GM18873 (cell line): ENCODE results near the gene SELENOO.

ENCODE experiments used
- ATAC-seq: cut with Tn5 transposase; IDR thresholded peaks from one replicate; pipeline ENCODE4 v1.9.1; 2021; ENCODE audit warnings: mild to moderate bottlenecking, moderate library complexity, moderate number of reproducible peaks; ENCODE audit not compliant: unreplicated experiment, low FRiP score

The SELENOO gene

GRCh38 chr22:50210378-50211139 is 9.7 kb downstream of the SELENOO start:
- ATAC-seq, result no peak

DNA sequence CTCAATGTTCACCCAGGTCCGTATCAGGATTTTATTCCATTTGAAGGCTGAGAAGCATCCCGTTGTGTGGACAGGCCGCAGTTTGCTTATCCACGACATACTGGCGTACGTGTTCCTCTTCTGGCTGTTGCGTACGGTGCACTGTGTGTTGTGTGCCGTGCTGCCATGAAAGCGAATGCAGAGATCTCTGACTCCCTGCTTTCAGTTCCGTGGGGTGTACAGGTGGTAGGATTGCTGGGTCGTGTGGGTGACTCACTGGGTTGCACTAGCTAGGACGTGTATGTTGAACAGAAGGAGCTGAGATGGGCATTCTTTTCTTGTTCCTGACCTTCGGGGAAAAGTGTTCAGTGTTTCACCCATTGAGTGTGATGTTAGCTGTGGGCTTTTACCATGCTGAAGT is 10.3 kb downstream of the SELENOO start:
- ATAC-seq, result no peak

GRCh38 chr22:50213263-50213662 is 12.5 kb downstream of the SELENOO start:
- no peak for ATAC-seq

DNA sequence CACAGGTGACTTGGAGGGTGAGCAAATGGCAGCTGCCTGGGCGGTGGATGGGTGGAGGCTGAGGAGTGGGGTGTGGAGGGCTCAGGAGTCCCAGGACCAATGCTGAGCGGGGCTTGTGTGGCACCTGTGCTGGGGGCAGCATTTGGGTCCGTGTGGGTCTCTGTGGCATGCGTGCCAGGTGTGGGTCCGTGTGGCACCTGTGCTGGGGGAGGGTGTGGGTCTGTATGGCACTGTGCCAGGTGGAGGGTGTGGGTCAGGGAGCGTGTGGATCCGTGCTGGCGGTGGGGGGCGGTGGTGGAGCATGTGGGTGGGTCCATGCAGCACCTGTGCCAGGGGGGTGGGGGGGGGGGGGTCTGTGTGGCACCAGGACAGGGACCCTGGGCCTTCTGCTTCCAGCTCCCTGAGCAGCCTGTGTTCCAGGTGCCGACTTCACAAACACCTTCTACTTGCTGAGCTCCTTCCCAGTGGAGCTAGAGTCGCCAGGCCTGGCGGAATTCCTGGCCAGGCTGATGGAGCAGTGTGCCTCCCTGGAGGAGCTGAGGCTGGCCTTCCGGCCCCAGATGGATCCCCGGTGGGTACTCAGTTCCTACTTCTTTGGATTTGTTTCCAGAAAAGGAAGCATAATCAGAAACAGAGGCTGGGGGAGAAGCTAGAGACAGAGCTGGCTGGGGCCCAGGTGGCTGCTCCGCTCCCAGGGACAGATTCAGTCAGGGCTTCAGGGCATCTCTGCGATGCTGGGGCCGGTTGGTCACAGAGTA is 14.7 kb downstream of the SELENOO start:
- ATAC-seq, result no peak

DNA sequence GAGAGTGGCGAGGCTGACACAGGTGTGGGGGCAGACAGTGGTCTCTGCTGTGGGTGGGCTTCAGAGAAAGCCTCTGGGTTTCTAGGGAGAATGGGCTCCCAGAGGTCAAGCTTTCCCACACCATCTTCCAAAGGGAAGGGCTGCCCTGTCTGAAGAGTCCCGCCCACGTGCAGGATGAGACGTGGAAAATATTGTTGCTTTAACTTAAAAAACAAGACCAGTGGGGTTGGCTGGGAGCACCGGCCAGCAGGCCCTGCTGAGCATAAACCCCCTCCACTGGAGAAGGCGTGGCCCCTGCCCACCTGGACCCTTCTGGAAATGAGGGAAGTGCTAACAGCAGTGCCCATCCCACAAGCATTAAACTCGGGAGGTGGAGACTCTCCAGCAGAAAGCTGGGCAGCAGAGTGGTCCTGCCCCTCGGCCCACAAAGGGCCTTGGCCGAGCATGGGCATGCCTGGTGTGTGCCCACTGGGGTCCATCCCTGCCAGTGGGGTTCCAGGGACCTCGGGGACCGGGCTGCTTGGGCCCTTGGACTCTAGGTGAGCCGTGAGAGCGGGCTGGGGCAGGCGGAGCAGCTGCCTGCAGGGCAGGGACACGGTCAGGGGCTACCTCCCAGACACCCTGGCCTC is 15.4 kb downstream of the SELENOO start:
- no peak for ATAC-seq

GRCh38 chr22:50216684-50217520 is 16.1 kb downstream of the SELENOO start:
- ATAC-seq, result no peak

GRCh38 chr22:50217543-50218152 is 16.8 kb downstream of the SELENOO start:
- ATAC-seq, result no peak

GRCh38 chr22:50218153-50218995 is 17.6 kb downstream of the SELENOO start:
- ATAC-seq, result no peak

- no peak for ATAC-seq
Measured at GRCh38 chr22:50218996-50219727, 18.4 kb downstream of the SELENOO start.

GRCh38 chr22:50219800-50220602 is 19.2 kb downstream of the SELENOO start:
- ATAC-seq, result no peak

DNA sequence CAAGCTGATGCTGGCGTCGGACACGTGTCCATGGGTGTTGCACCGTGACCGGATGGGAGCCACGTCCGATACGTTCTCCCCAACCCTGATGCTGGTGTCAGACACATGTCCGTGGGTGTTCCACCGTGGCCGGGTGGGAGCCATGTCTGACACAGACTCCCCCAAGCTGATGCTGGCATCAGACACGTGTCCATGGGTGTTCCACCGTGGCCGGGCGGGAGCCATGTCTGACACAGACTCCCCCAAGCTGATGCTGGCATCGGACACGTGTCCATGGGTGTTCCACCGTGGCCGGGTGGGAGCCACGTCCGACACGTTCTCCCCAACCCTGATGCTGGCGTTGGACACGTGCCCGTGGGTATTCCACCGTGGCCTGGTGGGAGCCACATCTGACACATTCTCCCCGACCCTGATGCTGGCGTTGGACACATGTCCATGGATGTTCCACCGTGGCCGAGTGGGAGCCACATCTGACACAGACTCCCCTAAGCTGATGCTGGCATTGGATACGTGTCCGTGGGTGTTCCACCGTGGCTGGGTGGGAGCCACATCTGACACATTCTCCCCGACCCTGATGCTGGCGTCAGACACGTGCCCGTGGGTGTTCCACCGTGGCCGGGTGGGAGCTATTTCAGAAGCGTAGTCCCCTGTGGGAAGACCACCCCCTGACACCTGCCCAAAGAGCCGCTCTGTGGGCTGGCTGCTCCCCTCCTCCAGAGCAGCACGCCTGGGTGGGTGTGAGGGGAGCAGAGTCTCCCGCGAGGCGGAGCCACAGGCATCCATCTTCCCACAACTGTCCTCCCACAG is 20.0 kb downstream of the SELENOO start:
- ATAC-seq, result no peak

- ATAC-seq, result no peak
Measured at GRCh38 chr22:50221410-50222300, 20.8 kb downstream of the SELENOO start.

DNA sequence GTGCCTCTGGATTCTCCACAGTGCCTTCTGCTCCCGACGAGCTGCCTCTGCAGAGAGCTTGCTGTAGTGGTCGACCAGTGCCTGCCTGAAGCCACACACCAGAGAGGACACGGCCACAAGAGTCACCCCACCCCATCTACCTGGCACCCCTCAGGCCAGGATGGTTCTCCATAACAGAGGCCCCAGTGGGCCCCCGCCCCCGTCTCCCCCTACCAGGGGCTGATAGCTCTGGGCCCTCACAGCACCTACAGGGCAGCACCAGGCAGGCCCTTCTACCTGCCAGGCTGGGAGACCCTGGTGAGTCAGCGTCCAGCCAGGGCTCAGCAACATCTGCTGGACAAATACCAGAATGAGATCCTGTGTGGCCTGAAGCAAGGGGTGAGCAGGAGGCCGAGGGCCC is 21.7 kb downstream of the SELENOO start:
- ATAC-seq, result no peak

GRCh38 chr22:50224071-50224470 is 23.3 kb downstream of the SELENOO start:
- ATAC-seq, result no peak

GRCh38 chr22:50225200-50225969 is 24.6 kb downstream of the SELENOO start:
- no peak for ATAC-seq
